Esophagus muscularis mucosa (tissue), 3 donors: Measurements from ENCODE around the gene CRABP2.

Experiments used
- POLR2A ChIP-seq: fragments of 450-650 bp; IDR thresholded peaks from one replicate; pipeline ENCODE4 v1.6.1; 2017; ENCODE audit warnings: antibody characterized with exemption, moderate library complexity, mild to moderate bottlenecking, low read depth
- POLR2AphosphoS5 ChIP-seq, 2 donors: sonication (generic); formaldehyde crosslinking; IDR thresholded peaks; one replicate each; pipeline ENCODE4 v1.6.1; 2017; ENCODE audit warnings: antibody characterized with exemption in 2 of 2
- TF ChIP-seq, protein P1 (sequence below), 3 experiments: fragments of 200-600 bp in 2 of 3; fragments of 450-650 bp in 1 of 3; sonication (generic) in 2 of 3; IDR thresholded peaks; one replicate each; pipeline ENCODE4 v1.5.1; 2017 to 2019; ENCODE audit warnings: antibody characterized with exemption in 3 of 3, mild to moderate bottlenecking in 2 of 3, moderate library complexity in 1 of 3

- TF ChIP-seq, protein P1, sequence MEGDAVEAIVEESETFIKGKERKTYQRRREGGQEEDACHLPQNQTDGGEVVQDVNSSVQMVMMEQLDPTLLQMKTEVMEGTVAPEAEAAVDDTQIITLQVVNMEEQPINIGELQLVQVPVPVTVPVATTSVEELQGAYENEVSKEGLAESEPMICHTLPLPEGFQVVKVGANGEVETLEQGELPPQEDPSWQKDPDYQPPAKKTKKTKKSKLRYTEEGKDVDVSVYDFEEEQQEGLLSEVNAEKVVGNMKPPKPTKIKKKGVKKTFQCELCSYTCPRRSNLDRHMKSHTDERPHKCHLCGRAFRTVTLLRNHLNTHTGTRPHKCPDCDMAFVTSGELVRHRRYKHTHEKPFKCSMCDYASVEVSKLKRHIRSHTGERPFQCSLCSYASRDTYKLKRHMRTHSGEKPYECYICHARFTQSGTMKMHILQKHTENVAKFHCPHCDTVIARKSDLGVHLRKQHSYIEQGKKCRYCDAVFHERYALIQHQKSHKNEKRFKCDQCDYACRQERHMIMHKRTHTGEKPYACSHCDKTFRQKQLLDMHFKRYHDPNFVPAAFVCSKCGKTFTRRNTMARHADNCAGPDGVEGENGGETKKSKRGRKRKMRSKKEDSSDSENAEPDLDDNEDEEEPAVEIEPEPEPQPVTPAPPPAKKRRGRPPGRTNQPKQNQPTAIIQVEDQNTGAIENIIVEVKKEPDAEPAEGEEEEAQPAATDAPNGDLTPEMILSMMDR (IDR thresholded peaks at IDR 0.05) = no peak
- TF ChIP-seq POLR2A (no peak), POLR2AphosphoS5 (IDR thresholded peaks at IDR 0.05) (no peak)
Observed at GRCh38 chr1:156675210-156676113, 29.9 kb downstream of the CRABP2 start.
